GM10248 (cell line): ENCODE results near the gene PAN3.

ENCODE experiments used
- CTCF ChIA-PET: fragments of 300-600 bp; sonication (Branson Sonifier 250); formaldehyde crosslinking; extraction: SDS; loops from one replicate; lab custom pipeline; 2021; ENCODE audit warnings: antibody characterized with exemption; lab: Yijun Ruan, JAX
- POLR2A ChIA-PET: fragments of 350-650 bp; sonication (Branson Sonifier 250); formaldehyde crosslinking; extraction: SDS; loops from one replicate; lab custom pipeline; 2020; ENCODE audit warnings: antibody characterized with exemption; lab: Yijun Ruan, JAX
- DNase-seq: peaks from one replicate; pipeline ENCODE4 v3.0.0; 2012; ENCODE audit errors: extremely low spot score
- TF ChIP-seq, protein P1 (sequence below): IDR thresholded peaks from 2 replicates; pipeline ENCODE4 v1.5.1; 2012; ENCODE audit warnings: mild to moderate bottlenecking, low read depth; ENCODE audit errors: extremely low read depth, missing control alignments, control extremely low read depth

Gene PAN3

DNA sequence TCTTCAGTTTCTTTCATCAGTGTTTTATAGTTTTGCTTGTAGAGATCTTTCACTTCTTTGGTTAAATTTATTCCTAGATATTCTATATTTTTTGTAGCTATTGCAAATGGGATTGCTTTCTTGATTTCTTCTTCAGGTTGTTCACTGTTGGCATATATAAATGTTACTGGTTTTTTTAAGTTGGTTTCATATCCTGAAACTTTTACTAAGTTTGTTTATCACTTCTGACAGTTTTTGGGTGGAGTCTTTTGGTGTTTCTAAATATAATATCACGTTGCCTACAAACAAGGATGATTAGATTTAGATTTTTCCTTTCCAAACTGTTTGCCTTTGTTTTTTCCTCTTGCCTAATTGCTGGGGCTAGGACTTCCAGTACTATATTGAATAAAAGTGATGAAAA lies 109.7 kb downstream of the PAN3 start:
- ChIA-PET CTCF (interaction anchor here (1.0 kb wide), 2 partner anchors 10 to 35 kb away, joined by 3 read pairs; no protein-coding TSS in a partner anchor), POLR2A (no interaction called here)
- TF ChIP-seq, protein P1, sequence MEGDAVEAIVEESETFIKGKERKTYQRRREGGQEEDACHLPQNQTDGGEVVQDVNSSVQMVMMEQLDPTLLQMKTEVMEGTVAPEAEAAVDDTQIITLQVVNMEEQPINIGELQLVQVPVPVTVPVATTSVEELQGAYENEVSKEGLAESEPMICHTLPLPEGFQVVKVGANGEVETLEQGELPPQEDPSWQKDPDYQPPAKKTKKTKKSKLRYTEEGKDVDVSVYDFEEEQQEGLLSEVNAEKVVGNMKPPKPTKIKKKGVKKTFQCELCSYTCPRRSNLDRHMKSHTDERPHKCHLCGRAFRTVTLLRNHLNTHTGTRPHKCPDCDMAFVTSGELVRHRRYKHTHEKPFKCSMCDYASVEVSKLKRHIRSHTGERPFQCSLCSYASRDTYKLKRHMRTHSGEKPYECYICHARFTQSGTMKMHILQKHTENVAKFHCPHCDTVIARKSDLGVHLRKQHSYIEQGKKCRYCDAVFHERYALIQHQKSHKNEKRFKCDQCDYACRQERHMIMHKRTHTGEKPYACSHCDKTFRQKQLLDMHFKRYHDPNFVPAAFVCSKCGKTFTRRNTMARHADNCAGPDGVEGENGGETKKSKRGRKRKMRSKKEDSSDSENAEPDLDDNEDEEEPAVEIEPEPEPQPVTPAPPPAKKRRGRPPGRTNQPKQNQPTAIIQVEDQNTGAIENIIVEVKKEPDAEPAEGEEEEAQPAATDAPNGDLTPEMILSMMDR: no peak
- no peak for DNase-seq

DNA sequence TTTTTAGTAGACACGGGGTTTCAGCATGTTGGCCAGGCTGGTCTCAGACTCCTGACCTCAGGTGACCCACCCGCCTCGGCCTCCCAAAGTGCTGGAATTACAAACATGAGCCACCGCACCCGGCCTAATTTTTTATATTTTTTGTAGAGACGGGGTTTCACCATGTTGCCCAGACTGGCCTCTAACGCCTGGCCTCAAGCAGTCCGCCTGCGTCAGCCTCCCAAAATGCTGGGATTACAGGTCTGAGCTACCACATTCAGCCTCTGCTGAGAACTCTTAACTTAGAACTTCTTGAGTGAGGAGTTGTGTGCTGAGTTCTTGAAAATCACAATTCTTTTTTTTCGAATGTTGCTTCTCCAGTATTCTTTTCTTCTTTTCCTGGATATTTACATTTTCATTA lies 112.2 kb downstream of the PAN3 start:
- CTCF ChIA-PET: no interaction called here
- POLR2A ChIA-PET: no interaction called here
- TF ChIP-seq, protein P1: no peak
- no peak for DNase-seq

DNA sequence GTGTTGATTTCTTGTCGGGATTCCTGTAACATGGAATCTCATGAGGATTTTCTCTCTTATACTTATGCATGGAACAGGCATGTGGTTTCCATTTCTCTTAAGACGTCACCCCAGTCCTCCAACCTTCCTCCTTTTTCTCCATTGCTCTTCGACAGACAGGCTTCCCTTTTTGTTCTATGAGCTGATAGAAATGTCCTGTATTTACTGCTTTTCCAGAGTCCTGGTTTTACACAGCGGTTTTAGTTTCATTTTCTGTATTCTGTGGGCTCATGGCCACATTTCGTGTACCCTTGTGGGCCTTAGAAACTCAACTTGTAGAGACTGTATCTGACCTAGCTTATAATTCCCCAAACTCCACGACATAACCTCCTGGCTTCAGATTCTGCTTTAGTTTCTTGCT lies 113.1 kb downstream of the PAN3 start:
- TF ChIP-seq, protein P1: no peak
- no peak for DNase-seq
- CTCF ChIA-PET: interaction anchor here (1.2 kb wide), 1 partner anchor 79 kb away, joined by 3 read pairs; no protein-coding TSS in a partner anchor
- POLR2A ChIA-PET: no interaction called here

DNA sequence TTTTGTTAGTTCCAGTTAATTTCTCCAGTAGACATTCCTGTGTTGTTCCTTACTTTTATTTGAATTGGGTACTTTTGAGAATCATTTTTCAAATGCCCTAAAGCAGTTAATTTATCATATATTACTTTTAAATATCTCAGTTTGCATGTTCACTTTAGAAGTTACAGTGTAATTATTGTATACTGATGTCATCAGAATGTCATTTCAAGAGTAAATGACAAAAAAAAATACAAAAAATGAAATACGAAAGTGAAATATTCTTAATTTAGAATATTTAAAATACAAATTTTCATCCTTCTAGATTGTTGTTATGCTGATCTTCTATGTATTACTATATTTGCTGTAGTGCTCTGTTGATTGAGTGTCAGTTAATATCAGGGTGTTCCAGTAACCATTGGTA lies 114.2 kb downstream of the PAN3 start:
- POLR2A ChIA-PET: no interaction called here
- CTCF ChIA-PET: no interaction called here
- TF ChIP-seq, protein P1: no peak
- no peak for DNase-seq

DNA sequence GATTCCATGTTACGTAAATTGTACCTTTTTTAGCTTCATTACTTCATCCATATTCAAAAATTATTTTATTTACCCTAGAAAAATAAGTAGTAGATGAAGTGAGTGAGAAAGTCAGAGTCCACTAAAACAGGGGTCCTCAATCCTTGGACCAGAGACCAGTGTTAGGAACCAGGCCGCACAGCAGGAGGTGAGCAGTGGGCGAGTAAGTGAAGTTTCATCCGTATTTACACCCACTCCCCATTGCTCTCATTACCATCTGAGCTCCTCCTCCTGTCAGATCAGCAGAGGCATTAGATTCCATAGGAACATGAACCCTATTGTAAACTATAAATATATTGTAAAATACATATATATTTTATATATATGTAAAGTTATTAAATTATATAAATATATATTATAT lies 119.0 kb downstream of the PAN3 start:
- POLR2A ChIA-PET: no interaction called here
- TF ChIP-seq, protein P1: no peak
- no peak for DNase-seq
- CTCF ChIA-PET: interaction anchor here (0.8 kb wide), 1 partner anchor 66 kb away, joined by 3 read pairs; no protein-coding TSS in a partner anchor

DNA sequence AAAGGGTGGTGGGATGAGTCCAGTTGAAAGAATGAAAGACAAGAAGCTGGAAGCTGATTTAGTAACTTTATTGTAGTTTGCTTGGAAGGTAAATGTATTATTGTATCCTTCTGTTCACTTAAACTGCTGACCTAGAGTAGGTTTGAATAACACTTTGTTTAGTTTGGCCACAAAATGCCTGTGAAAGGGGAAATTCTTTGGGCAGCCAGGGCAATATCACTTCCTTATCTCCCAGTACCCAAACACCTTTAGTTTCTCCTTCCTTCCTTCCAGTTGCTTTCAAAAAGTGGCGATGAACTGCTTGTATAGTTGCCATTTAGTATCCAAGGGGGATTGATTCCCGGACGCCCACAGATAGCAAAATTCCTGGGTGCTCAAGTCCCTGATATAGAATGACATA lies 120.1 kb downstream of the PAN3 start:
- no peak for DNase-seq
- POLR2A ChIA-PET: no interaction called here
- TF ChIP-seq, protein P1: no peak
- CTCF ChIA-PET: interaction anchor here (1.3 kb wide), 1 partner anchor 29 kb away, joined by 3 read pairs; no protein-coding TSS in a partner anchor
